ENCODE data around the gene CTSW. TPM values are rescaled to one million over a fixed set of nuclear protein-coding genes. Genes with fewer than 3 reads are reported as not detected.

The CTSW gene
- total and polyA plus RNA-seq, 5 donors from 2014 or later: 3.5 to 35.9 (median 12.4) TPM

DNA sequence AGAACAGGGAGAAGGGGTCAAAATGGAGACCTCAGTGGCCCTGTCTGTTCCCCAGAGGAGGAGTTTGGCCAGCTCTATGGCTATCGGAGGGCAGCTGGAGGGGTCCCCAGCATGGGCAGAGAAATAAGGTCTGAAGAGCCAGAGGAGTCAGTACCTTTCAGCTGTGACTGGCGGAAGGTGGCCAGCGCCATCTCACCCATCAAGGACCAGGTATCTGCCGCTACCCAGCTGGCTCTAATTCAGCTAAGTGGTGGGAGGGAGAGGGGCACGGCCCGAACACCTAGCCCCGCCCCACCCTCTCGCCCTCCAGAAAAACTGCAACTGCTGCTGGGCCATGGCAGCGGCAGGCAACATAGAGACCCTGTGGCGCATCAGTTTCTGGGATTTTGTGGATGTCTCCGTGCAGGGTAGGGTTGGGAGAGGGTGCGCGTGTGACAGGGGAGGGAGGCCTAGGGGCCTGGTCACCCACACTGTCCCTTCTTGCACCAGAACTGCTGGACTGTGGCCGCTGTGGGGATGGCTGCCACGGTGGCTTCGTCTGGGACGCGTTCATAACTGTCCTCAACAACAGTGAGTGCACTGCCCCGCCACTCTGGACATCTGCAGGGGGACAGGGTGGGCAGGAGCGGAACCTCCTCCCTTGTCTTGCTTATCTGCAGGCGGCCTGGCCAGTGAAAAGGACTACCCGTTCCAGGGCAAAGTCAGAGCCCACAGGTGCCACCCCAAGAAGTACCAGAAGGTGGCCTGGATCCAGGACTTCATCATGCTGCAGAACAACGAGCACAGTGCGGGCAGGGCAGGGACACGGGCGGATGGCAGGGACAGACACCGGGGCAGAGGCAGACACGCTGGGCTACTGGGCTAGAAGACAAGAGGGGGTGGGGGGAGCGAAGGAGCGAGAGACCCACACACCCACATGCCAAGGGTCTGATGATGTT, 2.8 kb downstream of the CTSW start:
- no peak for ATAC-seq (ENCODE audit: low read depth in 2 of 2)
- Mint-ChIP-seq H3K27ac (peak overlapping the region in 1 of 3 donors; percentile 38), H3K4me1 (peaks cover 0 to 61% (median 30%) of the 10 kb centered on the region in 4 donors), H3K4me3 (peak overlapping the region in 1 of 4 donors; percentile 29), H3K36me3 (peaks cover 13% of the 10 kb centered on the region), H3K9me3 (no peaks in the 10 kb centered on the region), H3K27me3 (no peaks in the 10 kb centered on the region)
- peaks cover 19% of the 10 kb centered on the region for H3K36me3 ChIP-seq (ENCODE audit: control insufficient read depth, insufficient read depth, low read length)
- DNase-seq: no peak
- H3K27me3 ChIP-seq (ENCODE audit: control insufficient read depth, insufficient read depth, low read length): no peaks in the 10 kb centered on the region
- H3K4me3 ChIP-seq (ENCODE audit: low read depth, low read length): no peak overlapping the region
- no peak overlapping the region for H3K27ac ChIP-seq (ENCODE audit: insufficient read depth, low read length, poor library complexity, severe bottlenecking)
- H3K4me1 ChIP-seq (ENCODE audit: control insufficient read depth, insufficient read depth, low read length, poor library complexity, severe bottlenecking): peaks cover 33% of the 10 kb centered on the region
- no peaks in the 10 kb centered on the region for H3K9me3 ChIP-seq (ENCODE audit: control insufficient read depth in 2 of 2, low read length in 2 of 2)

DNA sequence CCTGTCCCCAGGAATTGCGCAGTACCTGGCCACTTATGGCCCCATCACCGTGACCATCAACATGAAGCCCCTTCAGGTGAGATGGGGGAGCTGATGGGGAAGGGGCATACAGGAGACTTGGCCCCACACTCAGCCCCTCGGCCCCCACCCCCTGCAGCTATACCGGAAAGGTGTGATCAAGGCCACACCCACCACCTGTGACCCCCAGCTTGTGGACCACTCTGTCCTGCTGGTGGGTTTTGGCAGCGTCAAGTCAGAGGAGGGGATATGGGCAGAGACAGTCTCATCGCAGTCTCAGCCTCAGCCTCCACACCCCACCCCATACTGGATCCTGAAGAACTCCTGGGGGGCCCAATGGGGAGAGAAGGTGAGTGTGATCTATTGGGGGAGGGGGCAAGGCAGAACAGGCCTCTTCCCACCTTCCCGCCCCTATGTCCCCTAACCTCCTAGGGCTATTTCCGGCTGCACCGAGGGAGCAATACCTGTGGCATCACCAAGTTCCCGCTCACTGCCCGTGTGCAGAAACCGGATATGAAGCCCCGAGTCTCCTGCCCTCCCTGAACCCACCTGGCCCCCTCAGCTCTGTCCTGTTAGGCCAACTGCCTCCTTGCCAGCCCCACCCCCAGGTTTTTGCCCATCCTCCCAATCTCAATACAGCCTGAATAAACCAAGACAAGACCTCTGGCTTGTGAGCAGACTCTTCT, 3.6 kb downstream of the CTSW start:
- Mint-ChIP-seq H3K4me3 (peak overlapping the region in 2 of 4 donors; percentile 54 to 58), H3K27me3 (no peaks in the 10 kb centered on the region), H3K36me3 (peaks cover 13% of the 10 kb centered on the region), H3K27ac (no peak overlapping the region), H3K4me1 (peaks cover 0 to 66% (median 34%) of the 10 kb centered on the region in 4 donors), H3K9me3 (no peaks in the 10 kb centered on the region)
- H3K9me3 ChIP-seq (ENCODE audit: control insufficient read depth in 2 of 2, low read length in 2 of 2): no peaks in the 10 kb centered on the region
- DNase-seq (no peak), ATAC-seq (ENCODE audit: low read depth in 2 of 2) (no peak)
- H3K4me1 ChIP-seq (ENCODE audit: control insufficient read depth, insufficient read depth, low read length, poor library complexity, severe bottlenecking): peaks cover 40% of the 10 kb centered on the region
- H3K27me3 ChIP-seq (ENCODE audit: control insufficient read depth, insufficient read depth, low read length): no peaks in the 10 kb centered on the region
- no peak overlapping the region for H3K27ac ChIP-seq (ENCODE audit: insufficient read depth, low read length, poor library complexity, severe bottlenecking)
- no peak overlapping the region for H3K4me3 ChIP-seq (ENCODE audit: low read depth, low read length)
- peaks cover 19% of the 10 kb centered on the region for H3K36me3 ChIP-seq (ENCODE audit: control insufficient read depth, insufficient read depth, low read length)

DNA sequence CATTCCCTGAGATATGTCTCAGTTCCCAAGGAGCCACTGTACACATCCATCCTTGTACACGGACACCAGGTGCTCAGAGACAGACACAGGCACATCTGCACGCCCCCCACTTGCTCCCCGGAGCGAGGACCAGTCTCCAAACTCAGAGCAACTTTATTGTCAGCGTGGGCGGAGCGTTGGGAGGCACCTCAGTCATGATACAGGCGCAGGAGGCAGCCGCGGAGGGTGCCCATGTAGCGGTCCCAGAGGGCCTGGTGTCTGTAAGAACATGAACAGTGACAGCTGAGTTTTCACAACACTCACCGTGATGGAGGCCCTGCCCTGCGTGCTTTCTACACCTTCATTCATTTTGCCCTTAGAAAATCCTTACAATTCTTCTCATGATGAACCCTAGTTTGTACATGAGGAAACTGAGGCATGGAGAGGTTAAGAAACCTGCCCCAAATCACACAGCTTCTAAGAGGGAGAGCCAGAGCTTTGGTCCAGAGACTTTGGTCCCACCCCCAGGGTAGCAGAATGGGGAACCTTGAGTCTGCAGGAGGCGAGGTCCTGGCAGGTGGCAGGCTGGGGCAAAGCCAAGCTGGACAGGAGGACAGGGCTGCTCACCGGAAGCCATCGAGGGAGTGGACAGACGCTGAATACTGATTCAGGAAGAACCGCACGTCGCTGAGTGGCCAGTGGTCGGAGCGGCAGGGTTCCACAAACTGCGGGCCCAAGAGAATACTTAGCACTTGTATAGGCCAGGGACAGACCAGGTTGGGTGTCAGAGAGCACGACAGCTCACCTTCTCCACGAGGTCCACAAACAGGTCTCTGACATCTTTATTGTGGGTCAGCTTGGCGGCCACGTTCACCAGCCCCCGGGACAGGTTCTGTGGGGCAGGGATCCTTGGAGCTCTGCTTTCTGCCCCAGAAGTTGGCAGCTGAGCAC, 4.4 kb downstream of the CTSW start:
- no peaks in the 10 kb centered on the region for H3K27me3 ChIP-seq (ENCODE audit: control insufficient read depth, insufficient read depth, low read length)
- Mint-ChIP-seq H3K27ac (peak overlapping the region; percentile 56 to 78 (median 69)), H3K36me3 (peaks cover 13% of the 10 kb centered on the region), H3K9me3 (no peaks in the 10 kb centered on the region), H3K27me3 (no peaks in the 10 kb centered on the region), H3K4me1 (peaks cover under 1 to 68% (median 40%) of the 10 kb centered on the region in 4 donors), H3K4me3 (peak overlapping the region in 3 of 4 donors; percentile 41 to 81 (median 71))
- peaks cover 19% of the 10 kb centered on the region for H3K36me3 ChIP-seq (ENCODE audit: control insufficient read depth, insufficient read depth, low read length)
- peaks cover 40% of the 10 kb centered on the region for H3K4me1 ChIP-seq (ENCODE audit: control insufficient read depth, insufficient read depth, low read length, poor library complexity, severe bottlenecking)
- H3K4me3 ChIP-seq (ENCODE audit: low read depth, low read length): no peak overlapping the region
- H3K27ac ChIP-seq (ENCODE audit: insufficient read depth, low read length, poor library complexity, severe bottlenecking): no peak overlapping the region
- no peak for DNase-seq
- H3K9me3 ChIP-seq (ENCODE audit: control insufficient read depth in 2 of 2, low read length in 2 of 2): no peaks in the 10 kb centered on the region
- no peak for ATAC-seq (ENCODE audit: low read depth in 2 of 2)

DNA sequence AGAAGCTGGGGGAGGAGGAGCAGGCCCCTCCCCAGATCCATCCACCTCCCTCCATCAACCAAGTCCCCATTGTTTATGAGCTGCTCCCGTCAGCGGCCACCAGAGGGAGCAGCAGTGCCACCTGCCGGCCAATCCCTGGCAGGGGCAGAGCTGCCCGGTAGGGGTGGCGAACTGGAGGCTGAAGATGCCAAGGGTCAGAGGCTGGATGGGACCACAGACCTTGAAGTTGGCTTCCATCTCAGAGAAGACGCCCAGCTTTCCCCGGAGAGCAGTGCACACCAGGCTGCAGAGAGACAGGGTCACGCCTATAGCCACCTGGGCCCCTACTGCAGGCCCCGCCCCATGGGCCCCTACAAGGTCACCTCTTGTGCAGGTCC, 5.1 kb downstream of the CTSW start:
- H3K27ac ChIP-seq (ENCODE audit: insufficient read depth, low read length, poor library complexity, severe bottlenecking): no peak overlapping the region

DNA sequence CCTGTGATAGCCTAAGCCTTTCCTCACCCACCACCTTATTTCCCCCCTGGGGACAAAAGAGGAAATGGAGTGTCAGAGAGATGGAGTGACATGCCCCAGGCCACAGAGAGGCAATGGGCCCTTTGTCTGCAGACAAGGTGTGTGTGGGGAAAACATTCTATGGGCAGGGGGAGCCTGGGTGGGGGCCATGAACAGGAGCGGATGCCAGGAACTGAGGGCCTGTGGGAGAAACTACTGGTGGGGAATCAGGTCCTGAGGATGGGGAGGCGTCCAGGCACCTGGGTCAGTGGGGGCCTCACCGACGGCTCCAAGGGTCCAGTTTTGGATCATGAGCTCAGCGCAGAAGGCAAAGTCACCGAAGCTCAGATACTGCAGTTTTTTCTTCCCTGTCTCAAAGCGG, 5.6 kb downstream of the CTSW start:
- ATAC-seq (ENCODE audit: low read depth in 2 of 2) (no peak), DNase-seq (no peak)
- peak overlapping the region in 2 of 3 donors; percentile 69 to 74 for H3K27ac Mint-ChIP-seq
- H3K4me3 Mint-ChIP-seq: peak overlapping the region in 1 of 4 donors; percentile 16
- peaks cover 13% of the 10 kb centered on the region for H3K36me3 Mint-ChIP-seq
- H3K9me3 ChIP-seq (ENCODE audit: control insufficient read depth in 2 of 2, low read length in 2 of 2): no peaks in the 10 kb centered on the region
- no peaks in the 10 kb centered on the region for H3K9me3 Mint-ChIP-seq
- no peaks in the 10 kb centered on the region for H3K27me3 ChIP-seq (ENCODE audit: control insufficient read depth, insufficient read depth, low read length)
- H3K27ac ChIP-seq (ENCODE audit: insufficient read depth, low read length, poor library complexity, severe bottlenecking): no peak overlapping the region
- H3K4me3 ChIP-seq (ENCODE audit: low read depth, low read length): no peak overlapping the region
- H3K4me1 ChIP-seq (ENCODE audit: control insufficient read depth, insufficient read depth, low read length, poor library complexity, severe bottlenecking): peaks cover 41% of the 10 kb centered on the region
- peaks cover 19% of the 10 kb centered on the region for H3K36me3 ChIP-seq (ENCODE audit: control insufficient read depth, insufficient read depth, low read length)
- peaks cover 4% of the 10 kb centered on the region for H3K27me3 Mint-ChIP-seq
- peaks cover 12 to 68% (median 46%) of the 10 kb centered on the region in 4 donors for H3K4me1 Mint-ChIP-seq

More for the DNA sequence above, 5.1 kb downstream of the CTSW start:
- no peaks in the 10 kb centered on the region for H3K27me3 ChIP-seq (ENCODE audit: control insufficient read depth, insufficient read depth, low read length)
- ATAC-seq (ENCODE audit: low read depth in 2 of 2): peak; percentile 47 to 53
- peak; percentile 72 to 83 (median 81) for DNase-seq
- Mint-ChIP-seq H3K27me3 (no peaks in the 10 kb centered on the region), H3K27ac (peak overlapping the region; percentile 56 to 78 (median 69)), H3K4me3 (peak overlapping the region; percentile 48 to 81 (median 68)), H3K36me3 (peaks cover 13% of the 10 kb centered on the region), H3K4me1 (peaks cover 7 to 68% (median 42%) of the 10 kb centered on the region in 4 donors), H3K9me3 (no peaks in the 10 kb centered on the region)
- no peak overlapping the region for H3K4me3 ChIP-seq (ENCODE audit: low read depth, low read length)
- no peaks in the 10 kb centered on the region for H3K9me3 ChIP-seq (ENCODE audit: control insufficient read depth in 2 of 2, low read length in 2 of 2)
- peaks cover 19% of the 10 kb centered on the region for H3K36me3 ChIP-seq (ENCODE audit: control insufficient read depth, insufficient read depth, low read length)
- peaks cover 40% of the 10 kb centered on the region for H3K4me1 ChIP-seq (ENCODE audit: control insufficient read depth, insufficient read depth, low read length, poor library complexity, severe bottlenecking)

DNA sequence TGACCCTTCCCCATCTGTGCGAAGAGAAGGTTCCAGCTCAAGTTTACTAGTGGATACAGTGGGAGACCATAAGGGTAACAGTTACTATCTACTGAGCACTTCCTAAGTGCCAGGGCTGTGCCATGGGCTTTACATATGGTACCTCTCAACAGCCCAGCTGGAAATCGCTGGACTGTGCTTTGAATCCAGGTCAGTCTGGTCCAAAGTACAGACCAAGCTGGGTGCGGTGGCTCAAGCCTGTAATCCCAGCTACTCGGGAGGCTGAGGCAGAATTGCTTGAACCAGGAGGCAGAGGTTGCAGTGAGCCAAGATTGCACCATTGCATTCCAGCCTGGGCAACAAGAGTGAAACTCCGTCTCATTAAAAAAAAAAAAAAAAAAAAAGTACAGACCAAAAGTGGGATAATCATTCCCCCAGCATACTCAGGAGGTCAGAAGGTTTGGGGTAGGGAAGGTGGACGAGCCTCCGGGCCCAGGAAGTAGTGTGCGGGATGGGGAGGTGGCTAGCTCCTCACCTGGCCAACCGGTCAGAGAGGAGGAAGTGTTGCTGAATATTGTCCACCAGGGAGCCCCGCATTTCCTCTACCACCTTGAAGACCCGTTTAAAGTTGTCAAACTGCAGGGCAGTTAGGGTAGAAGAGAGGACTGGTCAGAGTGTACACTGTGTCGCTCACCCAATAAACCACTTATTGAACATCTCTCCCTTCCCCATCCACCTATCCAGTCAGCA, 6.3 kb downstream of the CTSW start:
- Histone ChIP-seq H3K4me3 (ENCODE audit: low read depth, low read length) (no peak overlapping the region), H3K36me3 (ENCODE audit: control insufficient read depth, insufficient read depth, low read length) (peaks cover 19% of the 10 kb centered on the region), H3K27ac (ENCODE audit: insufficient read depth, low read length, poor library complexity, severe bottlenecking) (no peak overlapping the region), H3K9me3 (ENCODE audit: control insufficient read depth in 2 of 2, low read length in 2 of 2) (no peaks in the 10 kb centered on the region), H3K27me3 (ENCODE audit: control insufficient read depth, insufficient read depth, low read length) (no peaks in the 10 kb centered on the region), H3K4me1 (ENCODE audit: control insufficient read depth, insufficient read depth, low read length, poor library complexity, severe bottlenecking) (peaks cover 42% of the 10 kb centered on the region)
- Mint-ChIP-seq H3K27me3 (peaks cover 6% of the 10 kb centered on the region), H3K9me3 (no peaks in the 10 kb centered on the region), H3K27ac (peak overlapping the region in 1 of 3 donors; percentile 60), H3K36me3 (peaks cover 13% of the 10 kb centered on the region), H3K4me1 (peaks cover 13 to 64% (median 43%) of the 10 kb centered on the region in 4 donors), H3K4me3 (peak overlapping the region; percentile 76 to 94 (median 89))
- ATAC-seq (ENCODE audit: low read depth in 2 of 2) (no peak), DNase-seq (no peak)
